ENCODE measurements around the gene MLX. TPM values are rescaled to one million over a fixed set of nuclear protein-coding genes. Genes with fewer than 3 reads are reported as not detected.

Gene MLX
- total RNA-seq, 3 donors from 2014 or later: 69.6 to 110 (median 103) TPM

GRCh38 chr17:42522798-42523278, 44.1 kb upstream of the MLX start:
- DNase-seq: peak in 1 of 3 donors; percentile 21
- no peak for TF ChIP-seq CTCF (IDR thresholded peaks at IDR 0.05)
- intact Hi-C loops (cut with DNase I, micrococcal nuclease): no loop called here
- Histone ChIP-seq H3K4me3 (no peak overlapping the region), H3K4me1 (ENCODE audit: low read depth) (peaks cover 42% of the 10 kb centered on the region), H3K36me3 (ENCODE audit: low read depth) (no peaks in the 10 kb centered on the region), H3K9me3 (no peaks in the 10 kb centered on the region)
- ATAC-seq: no peak

- DNase-seq (peak in 1 of 3 donors; percentile 3), ATAC-seq (no peak)
- intact Hi-C loops (cut with DNase I, micrococcal nuclease): no loop called here
- peaks cover 22% of the 10 kb centered on the region for H3K4me1 ChIP-seq (ENCODE audit: low read depth)
- TF ChIP-seq CTCF (IDR thresholded peaks at IDR 0.05): no peak
- H3K9me3 ChIP-seq: no peaks in the 10 kb centered on the region
- no peaks in the 10 kb centered on the region for H3K36me3 ChIP-seq (ENCODE audit: low read depth)
- no peak overlapping the region for H3K4me3 ChIP-seq
Observed at GRCh38 chr17:42525221-42525620, 41.7 kb upstream of the MLX start.

- peak; percentile 73 for ATAC-seq
- no peak for TF ChIP-seq CTCF (IDR thresholded peaks at IDR 0.05)
- H3K9me3 ChIP-seq: no peaks in the 10 kb centered on the region
- no peaks in the 10 kb centered on the region for H3K36me3 ChIP-seq (ENCODE audit: low read depth)
- peaks cover 22% of the 10 kb centered on the region for H3K4me1 ChIP-seq (ENCODE audit: low read depth)
- no peak overlapping the region for H3K4me3 ChIP-seq
- intact Hi-C loops (cut with DNase I, micrococcal nuclease): no loop called here
- peak in 2 of 3 donors; percentile 63 to 68 for DNase-seq
Observed at GRCh38 chr17:42526031-42526444, 40.9 kb upstream of the MLX start.

GRCh38 chr17:42527932-42528331, 39.0 kb upstream of the MLX start:
- peaks cover 17% of the 10 kb centered on the region for H3K4me1 ChIP-seq (ENCODE audit: low read depth)

GRCh38 chr17:42529061-42529460, 37.8 kb upstream of the MLX start:
- ATAC-seq: no peak
- no peaks in the 10 kb centered on the region for H3K9me3 ChIP-seq
- no peak for DNase-seq
- no peak overlapping the region for H3K4me3 ChIP-seq
- H3K36me3 ChIP-seq (ENCODE audit: low read depth): no peaks in the 10 kb centered on the region
- peaks cover 17% of the 10 kb centered on the region for H3K4me1 ChIP-seq (ENCODE audit: low read depth)
- intact Hi-C loops (cut with DNase I, micrococcal nuclease): no loop called here
- TF ChIP-seq CTCF (IDR thresholded peaks at IDR 0.05): no peak

More at GRCh38 chr17:42527932-42528331, 39.0 kb upstream of the MLX start:
- no peaks in the 10 kb centered on the region for H3K9me3 ChIP-seq
- no peak overlapping the region for H3K4me3 ChIP-seq
- ATAC-seq (no peak), DNase-seq (peak in 1 of 3 donors; percentile 20)
- intact Hi-C loops (cut with DNase I, micrococcal nuclease): no loop called here
- no peaks in the 10 kb centered on the region for H3K36me3 ChIP-seq (ENCODE audit: low read depth)
- no peak for TF ChIP-seq CTCF (IDR thresholded peaks at IDR 0.05)

GRCh38 chr17:42530952-42531454, 35.9 kb upstream of the MLX start:
- Histone ChIP-seq H3K4me3 (no peak overlapping the region), H3K4me1 (ENCODE audit: low read depth) (peaks cover 21% of the 10 kb centered on the region), H3K36me3 (ENCODE audit: low read depth) (no peaks in the 10 kb centered on the region), H3K9me3 (no peaks in the 10 kb centered on the region)
- no peak for ATAC-seq
- peak in 1 of 3 donors; percentile 36 for DNase-seq
- TF ChIP-seq CTCF (IDR thresholded peaks at IDR 0.05): no peak
- intact Hi-C loops (cut with DNase I, micrococcal nuclease): no loop called here
